HG03045 (cell line): ENCODE results near the gene SSB.
"Not testable (repeated sequence)": the region's sequence is repeated elsewhere in the genome, so short reads cannot be mapped to it uniquely, and the experiment has no call there.

Source experiments
- ATAC-seq: cut with Tn5 transposase; IDR thresholded peaks from one replicate; pipeline ENCODE4 v1.9.1; 2021; ENCODE audit warnings: mild to moderate bottlenecking, moderate library complexity; ENCODE audit not compliant: unreplicated experiment

Gene SSB

DNA sequence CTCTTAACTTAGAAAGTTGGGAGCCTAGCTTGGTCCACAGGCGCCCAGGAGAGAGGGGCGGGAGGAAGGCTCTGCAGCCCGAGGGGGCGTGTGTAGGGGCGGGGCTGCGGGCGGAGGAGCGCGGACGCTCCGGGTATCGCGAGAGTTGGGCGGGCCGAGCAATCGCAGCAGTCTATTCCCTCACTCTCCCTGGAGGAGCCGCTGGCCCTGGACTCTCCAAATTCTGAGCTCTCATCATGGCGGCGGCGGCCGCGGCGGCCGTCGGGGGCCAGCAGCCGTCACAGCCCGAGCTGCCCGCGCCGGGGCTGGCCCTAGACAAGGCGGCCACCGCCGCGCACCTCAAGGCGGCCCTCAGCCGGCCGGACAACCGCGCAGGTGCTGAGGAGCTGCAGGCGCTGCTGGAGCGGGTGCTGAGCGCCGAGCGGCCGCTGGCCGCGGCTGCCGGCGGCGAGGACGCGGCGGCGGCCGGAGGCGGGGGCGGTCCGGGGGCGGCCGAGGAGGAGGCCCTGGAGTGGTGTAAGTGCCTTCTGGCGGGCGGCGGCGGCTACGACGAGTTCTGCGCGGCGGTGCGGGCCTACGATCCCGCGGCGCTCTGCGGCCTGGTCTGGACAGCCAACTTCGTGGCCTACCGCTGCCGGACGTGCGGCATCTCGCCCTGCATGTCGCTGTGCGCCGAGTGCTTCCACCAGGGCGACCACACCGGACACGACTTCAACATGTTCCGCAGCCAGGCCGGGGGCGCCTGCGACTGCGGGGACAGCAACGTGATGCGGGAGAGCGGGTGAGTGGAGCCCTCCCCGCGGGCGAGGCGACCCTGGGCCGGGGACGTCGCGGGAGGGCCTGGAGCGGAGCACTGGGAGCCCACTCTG lies 28.8 kb downstream of the SSB start, which contains the start of gene UBR3:
UBR3 (plus strand) TSS at position 183 of the 869 bp plus-strand sequence; CDS start at position 237, 54 bp downstream.
- peak; percentile 86 for ATAC-seq

DNA sequence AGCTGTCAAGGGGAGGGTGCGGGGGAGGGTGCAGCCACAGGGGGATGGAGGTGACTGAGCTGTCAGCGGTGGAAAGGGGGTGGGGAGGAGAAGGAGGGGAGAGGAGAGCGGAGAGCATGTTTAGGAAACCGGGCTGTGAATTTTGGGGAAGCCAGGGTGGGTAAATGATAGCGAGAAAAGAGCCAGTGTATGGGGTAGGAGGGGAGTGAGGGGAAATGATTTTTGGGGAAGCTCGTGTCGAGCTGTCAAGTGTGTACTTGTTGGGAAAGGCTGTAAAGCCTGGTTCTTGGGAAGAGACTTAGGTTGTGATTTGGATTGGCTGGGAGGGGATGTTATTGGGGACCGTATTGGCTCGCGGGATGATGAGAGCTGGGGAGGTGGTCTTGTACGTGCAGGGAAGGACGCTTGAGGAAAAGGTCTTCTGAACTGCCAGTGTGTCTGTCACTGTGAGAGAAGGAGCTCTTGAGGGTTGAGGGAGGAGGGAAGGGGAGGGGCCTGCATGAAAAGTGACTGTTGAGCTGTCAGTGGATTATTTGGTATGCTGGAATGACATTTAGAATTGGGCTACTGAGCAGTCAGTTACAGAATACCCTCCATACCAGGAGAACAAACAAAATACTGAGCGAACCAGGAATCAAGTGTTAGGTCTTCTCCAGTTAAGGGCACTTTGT lies 29.6 kb downstream of the SSB start:
- ATAC-seq: peak; percentile 2

DNA sequence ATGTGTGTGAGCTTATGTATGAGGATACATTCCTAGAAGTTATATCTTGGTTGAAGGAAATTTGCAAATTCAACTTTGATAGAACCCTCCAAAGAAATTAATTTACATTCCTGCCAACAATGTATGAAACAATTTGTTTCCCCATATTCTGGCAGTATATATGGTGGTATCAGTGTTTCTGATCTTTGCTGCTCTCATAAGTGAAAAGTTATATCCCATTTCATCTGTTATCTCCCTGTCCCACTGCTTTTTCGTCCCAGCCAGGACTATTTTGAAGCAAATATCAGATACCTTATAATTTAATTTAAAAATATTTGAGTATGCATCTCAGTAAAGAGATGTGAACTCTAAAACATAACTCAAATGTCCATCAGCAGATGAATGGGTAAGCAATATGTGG lies 35.7 kb downstream of the SSB start:
- ATAC-seq: no peak

DNA sequence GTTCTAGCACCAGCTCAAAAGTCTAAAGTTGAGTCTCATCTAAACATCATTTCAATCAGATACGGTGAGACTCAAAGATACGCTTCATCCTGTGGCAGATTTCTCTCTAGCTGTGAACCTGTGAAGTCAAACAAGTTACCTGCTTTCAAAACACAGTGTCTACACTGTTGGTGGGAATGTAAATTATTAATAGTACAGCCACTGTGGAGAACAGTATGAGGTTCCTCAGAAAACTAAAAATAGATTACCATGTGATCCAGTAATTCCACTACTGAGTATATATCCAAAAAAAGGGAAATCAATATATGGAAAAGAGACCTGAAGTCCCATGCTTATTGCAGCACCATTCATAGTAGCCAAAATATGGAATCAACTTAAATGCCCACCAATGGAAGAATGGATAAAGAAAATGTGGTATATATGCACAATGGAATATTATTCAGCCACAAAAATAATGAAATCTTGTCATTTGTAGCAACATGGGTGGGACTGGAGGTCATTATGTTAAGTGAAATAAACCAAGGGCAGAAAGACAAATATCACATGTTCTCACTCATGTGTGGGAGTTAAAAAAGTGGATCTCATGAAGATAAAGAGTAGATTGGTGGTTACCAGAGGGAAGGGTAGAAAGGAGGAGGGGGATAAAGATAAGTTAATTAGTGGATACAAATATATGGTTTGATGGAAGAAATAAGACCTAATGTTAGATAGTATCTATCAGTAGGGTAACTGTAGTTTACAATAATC lies 40.2 kb downstream of the SSB start:
- ATAC-seq: no peak

DNA sequence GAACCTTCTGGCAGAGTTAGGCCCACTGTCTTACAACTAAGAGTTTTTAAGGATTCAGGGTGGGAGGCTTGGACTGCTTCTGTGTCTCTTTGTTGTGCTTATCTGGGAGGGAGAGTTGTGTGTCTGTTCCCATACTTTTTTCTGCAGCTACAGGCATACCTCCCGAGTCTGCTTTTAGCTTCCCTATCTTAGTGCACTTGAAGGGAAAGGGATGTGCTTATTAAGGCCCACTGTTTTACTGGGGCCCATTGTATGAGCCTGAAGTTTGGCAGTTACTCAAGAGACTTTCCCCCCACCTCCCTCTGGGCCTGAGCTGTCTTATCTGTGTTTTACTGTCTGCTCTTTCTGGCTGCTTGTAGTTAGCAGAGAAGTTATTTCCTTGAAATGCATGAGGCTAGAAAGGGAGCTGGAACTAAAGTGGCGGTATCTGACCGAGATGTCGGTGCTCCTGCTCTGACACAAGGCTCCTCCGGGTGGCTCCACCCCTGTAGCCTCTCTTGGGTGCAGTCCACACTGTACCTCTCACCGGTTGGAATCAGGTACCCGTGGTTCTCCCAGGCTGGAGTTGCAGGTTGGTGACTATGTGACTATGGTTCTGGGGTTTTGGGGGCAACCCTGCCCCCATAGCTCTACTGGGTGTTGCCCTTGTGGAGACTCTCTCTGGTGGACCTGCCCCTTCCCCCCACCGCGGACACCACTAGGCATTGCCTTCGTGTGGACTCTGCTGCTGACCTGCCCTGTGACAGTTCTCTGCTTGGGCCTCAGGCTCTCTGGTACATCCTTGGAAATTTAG lies 41.5 kb downstream of the SSB start:
- ATAC-seq: no peak

DNA sequence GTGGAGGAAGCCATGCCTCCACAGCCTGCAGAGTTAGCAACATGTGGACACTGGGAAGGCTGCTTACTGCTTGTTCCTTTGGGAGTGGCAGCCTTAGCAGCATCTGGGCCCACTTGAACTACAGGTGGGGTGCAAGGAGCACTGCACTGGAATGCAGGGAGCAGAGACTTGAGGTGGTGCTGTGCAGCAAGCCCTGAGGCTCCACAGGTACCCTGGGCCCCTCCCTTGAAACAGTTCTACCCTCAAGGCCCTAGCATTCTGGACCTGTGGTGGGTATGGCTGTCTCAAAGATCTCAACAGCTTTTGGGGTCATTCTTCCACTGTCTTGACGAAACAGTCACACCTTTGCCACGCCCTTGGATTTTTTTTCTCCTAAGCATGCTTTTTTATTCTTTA lies 42.1 kb downstream of the SSB start:
- no peak for ATAC-seq

DNA sequence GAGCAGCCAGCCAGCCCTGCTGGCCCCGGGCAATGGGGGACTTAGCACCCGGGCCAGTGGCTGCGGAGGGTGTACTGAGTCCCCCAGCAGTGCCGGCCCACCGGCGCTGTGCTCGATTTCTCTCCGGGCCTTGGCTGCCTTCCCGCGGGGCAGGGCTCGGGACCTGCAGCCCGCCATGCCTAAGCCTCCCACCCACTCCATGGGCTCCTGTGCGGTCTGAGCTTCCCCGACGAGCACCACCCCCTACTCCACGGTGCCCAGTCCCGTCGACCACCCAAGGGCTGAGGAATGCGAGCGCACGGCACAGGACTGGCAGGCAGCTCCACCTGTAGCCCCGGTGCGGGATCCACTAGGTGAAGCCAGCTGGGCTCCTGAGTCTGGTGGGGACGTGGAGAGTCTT lies 43.0 kb downstream of the SSB start:
- not testable (repeated sequence) for ATAC-seq

DNA sequence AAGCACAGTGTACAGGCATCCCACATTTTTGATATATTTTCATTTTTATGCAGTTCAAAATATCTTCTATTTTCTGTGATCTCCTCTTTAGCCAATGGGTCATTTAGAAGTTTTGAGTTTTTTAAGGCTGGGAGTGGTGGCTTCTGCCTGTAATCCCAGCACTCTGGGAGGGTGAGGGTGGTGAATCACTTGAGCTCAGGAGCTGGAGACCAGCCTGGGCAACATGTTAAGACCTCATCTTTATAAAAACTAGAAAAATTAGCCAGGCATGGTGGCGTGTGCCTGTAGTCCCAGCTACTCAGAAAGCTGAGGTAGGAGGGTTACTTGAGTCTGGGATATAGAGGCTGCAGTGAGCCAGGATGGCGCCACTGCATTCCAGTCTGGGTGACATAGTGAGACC lies 46.3 kb downstream of the SSB start:
- no peak for ATAC-seq

DNA sequence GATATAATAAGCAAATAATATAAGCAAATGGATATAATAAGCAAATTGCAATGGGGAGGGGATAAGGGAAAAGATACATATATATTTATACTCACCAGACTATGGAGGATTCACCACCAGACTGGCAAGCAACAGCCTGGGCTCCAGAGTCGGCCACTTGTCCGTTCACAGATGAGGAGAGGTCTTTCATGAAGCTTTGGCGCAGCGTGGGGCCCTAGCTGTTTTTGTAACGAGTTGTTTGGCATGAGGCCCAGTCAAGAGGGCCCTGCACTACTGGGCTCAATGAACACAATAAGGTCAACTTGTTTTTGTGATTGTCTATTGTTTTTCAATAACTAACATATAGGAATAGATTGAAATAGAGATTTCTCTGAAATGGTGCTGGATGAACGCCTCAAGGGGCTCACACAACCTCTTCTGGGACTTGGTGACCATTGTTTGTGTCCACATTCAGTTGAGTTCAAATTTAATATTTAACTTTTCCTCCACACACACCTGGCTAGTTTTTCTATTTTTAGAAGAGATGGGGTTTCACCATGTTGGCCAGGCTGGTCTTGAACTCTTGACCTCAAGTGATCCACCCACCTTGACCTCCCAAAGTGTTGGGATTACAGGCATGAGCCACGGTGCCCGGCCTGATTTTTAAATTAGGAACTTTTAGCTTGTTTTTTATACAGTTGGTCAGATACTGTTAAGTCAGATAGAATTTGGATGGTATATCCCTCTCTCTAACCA lies 50.5 kb downstream of the SSB start:
- not testable (repeated sequence) for ATAC-seq

DNA sequence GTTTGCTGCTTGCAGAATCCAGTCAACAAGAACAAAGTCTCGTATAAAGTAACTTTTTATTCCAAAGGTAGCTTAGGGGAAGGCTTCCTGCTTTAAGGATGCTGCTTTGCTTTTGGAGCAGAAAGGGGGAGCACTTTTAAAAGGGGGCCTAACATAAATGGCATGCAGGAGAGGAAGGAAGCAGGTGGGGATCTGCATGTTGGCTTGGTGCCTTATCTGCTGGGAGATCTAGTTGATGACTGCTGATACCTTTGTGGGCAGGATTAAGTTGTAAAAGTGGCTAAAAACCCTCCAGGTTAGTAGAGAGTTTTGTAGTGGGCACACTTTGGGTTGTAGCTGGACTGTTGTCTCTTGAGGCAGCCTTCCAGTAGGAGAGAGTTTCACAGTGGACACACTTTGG lies 51.0 kb downstream of the SSB start:
- ATAC-seq: no peak

DNA sequence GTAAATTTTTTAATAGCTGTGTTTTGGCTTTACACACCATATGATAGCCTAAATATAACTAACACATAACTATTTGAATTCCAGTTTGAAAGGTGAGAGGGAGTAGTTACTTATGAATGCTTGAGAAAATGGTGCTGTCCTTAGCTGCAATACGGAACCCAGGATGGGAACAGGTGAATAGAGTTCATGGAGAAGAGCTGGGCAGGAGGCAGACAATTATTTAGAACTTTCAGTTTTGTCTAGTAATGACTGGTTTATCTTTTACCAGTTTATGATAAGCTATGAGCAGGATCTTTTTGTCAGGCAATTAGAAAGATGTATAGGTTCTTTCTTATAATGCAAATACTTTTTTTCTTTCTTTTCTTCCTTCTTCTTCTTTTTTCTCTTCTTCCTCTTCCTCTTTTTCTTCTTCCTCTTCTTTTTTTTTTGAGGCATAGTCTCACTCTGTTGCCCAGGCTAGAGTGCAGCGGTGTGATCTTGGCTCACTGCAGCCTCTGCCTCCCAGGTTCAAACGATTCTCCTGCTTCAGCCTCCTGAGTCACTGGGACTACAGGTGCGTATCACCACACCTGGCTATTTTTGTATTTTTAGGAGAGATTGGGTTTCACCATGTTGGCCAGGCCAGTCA lies 54.5 kb downstream of the SSB start:
- ATAC-seq: no peak

DNA sequence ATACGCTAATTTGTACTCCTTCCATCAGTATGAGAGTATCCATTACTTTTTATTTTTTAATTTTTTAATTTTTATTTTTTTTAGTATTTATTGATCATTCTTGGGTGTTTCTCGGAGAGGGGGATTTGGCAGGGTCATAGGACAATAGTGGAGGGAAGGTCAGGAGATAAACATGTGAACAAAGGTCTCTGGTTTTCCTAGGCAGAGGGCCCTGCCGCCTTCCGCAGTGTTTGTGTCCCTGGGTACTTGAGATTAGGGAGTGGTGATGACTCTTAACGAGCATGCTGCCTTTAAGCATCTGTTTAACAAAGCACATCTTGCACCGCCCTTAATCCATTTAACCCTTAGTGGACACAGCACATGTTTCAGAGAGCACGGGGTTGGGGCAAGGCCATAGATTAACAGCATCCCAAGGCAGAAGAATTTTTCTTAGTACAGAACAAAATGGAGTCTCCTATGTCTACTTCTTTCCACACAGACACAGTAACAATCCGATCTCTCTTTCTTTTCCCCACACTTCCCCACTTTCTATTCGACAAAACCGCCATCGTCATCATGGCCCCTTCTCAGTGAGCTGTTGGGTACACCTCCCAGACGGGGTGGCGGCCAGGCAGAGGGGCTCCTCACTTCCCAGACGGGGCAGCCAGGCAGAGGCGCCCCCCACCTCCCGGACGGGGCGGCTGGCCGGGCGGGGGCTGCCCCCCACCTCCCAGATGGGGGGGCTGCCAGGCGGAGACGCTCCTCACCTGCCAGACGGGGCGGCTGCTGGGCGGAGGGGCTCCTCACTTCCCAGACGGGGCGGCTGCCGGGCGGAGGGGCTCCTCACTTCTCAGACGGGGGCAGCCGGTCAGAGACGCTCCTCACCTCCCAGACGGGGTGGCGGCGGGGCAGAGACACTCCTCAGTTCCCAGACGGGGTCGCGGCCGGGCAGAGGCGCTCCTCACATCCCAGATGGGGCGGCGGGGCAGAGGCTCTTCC lies 56.9 kb downstream of the SSB start:
- not testable (repeated sequence) for ATAC-seq

DNA sequence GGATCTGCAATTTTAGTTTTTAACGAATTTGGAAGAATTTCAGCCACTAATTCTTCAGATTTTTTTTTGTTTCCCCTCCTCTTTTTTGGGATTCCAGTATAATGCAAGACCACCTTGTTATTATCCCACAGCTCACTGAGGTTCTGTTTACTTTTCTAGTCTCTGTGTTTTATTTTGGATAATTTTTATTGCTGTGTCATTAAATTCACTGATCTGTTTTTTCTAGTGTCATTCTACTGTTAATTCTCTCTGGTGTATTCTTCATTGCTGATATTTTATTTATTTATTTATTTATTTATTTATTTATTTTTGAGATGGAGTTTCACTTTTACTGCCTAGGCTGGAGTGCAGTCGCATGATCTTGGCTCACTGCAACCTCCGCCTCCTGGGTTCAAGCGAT lies 60.8 kb downstream of the SSB start:
- ATAC-seq: no peak

DNA sequence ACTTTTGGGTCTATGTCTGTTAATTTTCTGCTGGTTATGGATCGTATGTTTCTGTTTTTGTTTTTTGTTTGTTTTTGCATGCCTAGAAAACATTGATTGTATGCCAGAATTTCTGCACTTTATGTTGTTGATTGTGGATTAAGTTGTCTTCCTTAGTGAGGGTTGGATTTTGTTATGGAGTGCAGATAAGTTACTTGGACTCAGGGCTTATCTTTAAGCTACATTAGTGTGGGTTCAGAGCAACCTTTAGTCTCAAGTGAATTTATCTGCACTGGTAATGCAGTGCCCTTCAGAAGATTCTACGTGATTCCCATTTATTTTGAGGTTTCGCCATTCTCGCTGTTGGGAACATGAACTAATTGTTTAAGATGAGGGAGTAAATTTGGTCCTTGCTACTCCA lies 61.5 kb downstream of the SSB start:
- ATAC-seq: no peak
